ENCODE measurements around the gene EIF4G1. TPM values are rescaled to one million over a fixed set of nuclear protein-coding genes. Genes with fewer than 3 reads are reported as not detected.

EIF4G1 gene
- total RNA-seq, 1 donor from 2014 or later, result 529 TPM

GRCh38 chr3:184358124-184358767 lies 43.8 kb downstream of the EIF4G1 start:
- Mint-ChIP-seq H3K9me3 (no peaks in the 10 kb centered on the region), H3K27me3 (ENCODE audit: low read depth) (peaks cover under 1% of the 10 kb centered on the region), H3K36me3 (ENCODE audit: low read depth) (peaks cover 5% of the 10 kb centered on the region), H3K4me3 (peak overlapping the region; percentile 71), H3K27ac (ENCODE audit: unreplicated experiment) (no peak overlapping the region), H3K4me1 (peaks cover 28% of the 10 kb centered on the region)
- TF ChIP-seq CTCF (conservative IDR thresholded peaks at IDR 0.05), result no peak
- no peak for DNase-seq (ENCODE audit: low read depth, low spot score)

GRCh38 chr3:184358921-184359350 lies 44.5 kb downstream of the EIF4G1 start:
- peaks cover 5% of the 10 kb centered on the region for H3K36me3 Mint-ChIP-seq (ENCODE audit: low read depth)
- H3K27ac Mint-ChIP-seq (ENCODE audit: unreplicated experiment), result no peak overlapping the region
- peaks cover 31% of the 10 kb centered on the region for H3K4me1 Mint-ChIP-seq
- peaks cover 2% of the 10 kb centered on the region for H3K27me3 Mint-ChIP-seq (ENCODE audit: low read depth)
- TF ChIP-seq CTCF (conservative IDR thresholded peaks at IDR 0.05), result no peak
- H3K4me3 Mint-ChIP-seq, result peak overlapping the region; percentile 92
- no peak for DNase-seq (ENCODE audit: low read depth, low spot score)
- no peaks in the 10 kb centered on the region for H3K9me3 Mint-ChIP-seq

GRCh38 chr3:184359610-184360009 lies 45.2 kb downstream of the EIF4G1 start:
- peaks cover 5% of the 10 kb centered on the region for H3K36me3 Mint-ChIP-seq (ENCODE audit: low read depth)
- H3K27ac Mint-ChIP-seq (ENCODE audit: unreplicated experiment), result no peak overlapping the region
- no peak for DNase-seq (ENCODE audit: low read depth, low spot score)
- H3K9me3 Mint-ChIP-seq, result no peaks in the 10 kb centered on the region
- peaks cover 35% of the 10 kb centered on the region for H3K4me1 Mint-ChIP-seq
- peak overlapping the region; percentile 92 for H3K4me3 Mint-ChIP-seq
- peaks cover 2% of the 10 kb centered on the region for H3K27me3 Mint-ChIP-seq (ENCODE audit: low read depth)
- no peak for TF ChIP-seq CTCF (conservative IDR thresholded peaks at IDR 0.05)

- no peak overlapping the region for H3K27ac Mint-ChIP-seq (ENCODE audit: unreplicated experiment)
- H3K36me3 Mint-ChIP-seq (ENCODE audit: low read depth), result peaks cover 7% of the 10 kb centered on the region
- peaks cover 38% of the 10 kb centered on the region for H3K4me1 Mint-ChIP-seq
- no peak for DNase-seq (ENCODE audit: low read depth, low spot score)
- no peaks in the 10 kb centered on the region for H3K9me3 Mint-ChIP-seq
- peak overlapping the region; percentile 92 for H3K4me3 Mint-ChIP-seq
- TF ChIP-seq CTCF (conservative IDR thresholded peaks at IDR 0.05), result no peak
- peaks cover 2% of the 10 kb centered on the region for H3K27me3 Mint-ChIP-seq (ENCODE audit: low read depth)
These were observed 45.9 kb downstream of the EIF4G1 start for GRCh38 chr3:184360070-184360928.

- no peak for TF ChIP-seq CTCF (conservative IDR thresholded peaks at IDR 0.05)
- no peaks in the 10 kb centered on the region for H3K9me3 Mint-ChIP-seq
- H3K36me3 Mint-ChIP-seq (ENCODE audit: low read depth), result peaks cover 4% of the 10 kb centered on the region
- peaks cover 2% of the 10 kb centered on the region for H3K27me3 Mint-ChIP-seq (ENCODE audit: low read depth)
- peaks cover 35% of the 10 kb centered on the region for H3K4me1 Mint-ChIP-seq
- H3K4me3 Mint-ChIP-seq, result peak overlapping the region; percentile 92
- no peak for DNase-seq (ENCODE audit: low read depth, low spot score)
- no peak overlapping the region for H3K27ac Mint-ChIP-seq (ENCODE audit: unreplicated experiment)
These were observed 46.6 kb downstream of the EIF4G1 start for GRCh38 chr3:184360929-184361531.

Measured in neural crest cell (in vitro differentiated cells).